GM18951 (cell line): Measurements from ENCODE around the gene SHLD2.
A peak's percentile ranks its signal among the peaks of the same experiment; 100 is the strongest.
"Not testable (repeated sequence)": the region's sequence is repeated elsewhere in the genome, so short reads cannot be mapped to it uniquely, and the experiment has no call there.

ENCODE experiments used
- POLR2A ChIP-seq: IDR thresholded peaks from 4 replicates; pipeline ENCODE4 v1.6.1; 2011; ENCODE audit warnings: mild to moderate bottlenecking; ENCODE audit not compliant: insufficient read length, insufficient read depth; ENCODE audit errors: extremely low read depth
- in situ Hi-C: fragments of 300-500 bp; cut with MboI; formaldehyde crosslinking; loops from one replicate; pipeline ENCODE4 v1.12.0; 2022; ENCODE audit warnings: low sequenced_read_pairs, mixed read lengths, inconsistent platforms; ENCODE audit not compliant: unreplicated experiment

The SHLD2 gene

GRCh38 chr10:87094373-87095235, at the start of gene SHLD2, which contains the start of gene GLUD1:
TSS of gene SHLD2 (plus strand) at chr10:87095206. CDS start at chr10:87151355, 56,149 bp downstream.
TSS of gene GLUD1 (minus strand) at chr10:87094843. CDS start at chr10:87094769, 74 bp downstream.
- in situ Hi-C loops, result no loop called here

GRCh38 chr10:87045434-87045938, 49.5 kb upstream of the SHLD2 start:
- no peak for TF ChIP-seq POLR2A
- in situ Hi-C loops, result no loop called here

More at GRCh38 chr10:87094373-87095235, at the start of gene SHLD2, which contains the start of gene GLUD1:
- TF ChIP-seq POLR2A, result peak; percentile 89

- TF ChIP-seq POLR2A, result no peak
- in situ Hi-C loops, result no loop called here
These were observed 41.9 kb upstream of the SHLD2 start for GRCh38 chr10:87053111-87053510.

- no peak for TF ChIP-seq POLR2A
- in situ Hi-C loops, result no loop called here
These were observed 41.3 kb upstream of the SHLD2 start for GRCh38 chr10:87053577-87054181.

- in situ Hi-C loops, result no loop called here
- TF ChIP-seq POLR2A, result no peak
These were observed 40.4 kb upstream of the SHLD2 start for GRCh38 chr10:87054373-87055295.

GRCh38 chr10:87058171-87058570, 36.8 kb upstream of the SHLD2 start:
- in situ Hi-C loops, result no loop called here
- no peak for TF ChIP-seq POLR2A

GRCh38 chr10:87059401-87059800, 35.6 kb upstream of the SHLD2 start:
- no peak for TF ChIP-seq POLR2A
- in situ Hi-C loops, result no loop called here

- in situ Hi-C loops, result no loop called here
- no peak for TF ChIP-seq POLR2A
These were observed 34.6 kb upstream of the SHLD2 start for GRCh38 chr10:87060280-87060928.

GRCh38 chr10:87064651-87065050, 30.4 kb upstream of the SHLD2 start:
- in situ Hi-C loops, result no loop called here
- no peak for TF ChIP-seq POLR2A

GRCh38 chr10:87066178-87066577, 28.8 kb upstream of the SHLD2 start:
- TF ChIP-seq POLR2A, result no peak
- in situ Hi-C loops, result no loop called here

GRCh38 chr10:87066865-87067264, 28.1 kb upstream of the SHLD2 start:
- in situ Hi-C loops, result no loop called here
- TF ChIP-seq POLR2A, result no peak

- in situ Hi-C loops, result no loop called here
These were observed 26.7 kb upstream of the SHLD2 start for GRCh38 chr10:87068281-87068680.

GRCh38 chr10:87072449-87072848, 22.6 kb upstream of the SHLD2 start:
- in situ Hi-C loops, result no loop called here
- no peak for TF ChIP-seq POLR2A

More at GRCh38 chr10:87068281-87068680, 26.7 kb upstream of the SHLD2 start:
- no peak for TF ChIP-seq POLR2A

GRCh38 chr10:87076421-87076820, 18.6 kb upstream of the SHLD2 start:
- in situ Hi-C loops, result not testable (repeated sequence)
